GM19025 (cell line): Measurements from ENCODE around the gene TMED3.

Experiments used
- ATAC-seq: cut with Tn5 transposase; IDR thresholded peaks from one replicate; pipeline ENCODE4 v1.9.1; 2021; ENCODE audit warnings: mild to moderate bottlenecking, low read depth, moderate library complexity; ENCODE audit not compliant: unreplicated experiment

The TMED3 gene

DNA sequence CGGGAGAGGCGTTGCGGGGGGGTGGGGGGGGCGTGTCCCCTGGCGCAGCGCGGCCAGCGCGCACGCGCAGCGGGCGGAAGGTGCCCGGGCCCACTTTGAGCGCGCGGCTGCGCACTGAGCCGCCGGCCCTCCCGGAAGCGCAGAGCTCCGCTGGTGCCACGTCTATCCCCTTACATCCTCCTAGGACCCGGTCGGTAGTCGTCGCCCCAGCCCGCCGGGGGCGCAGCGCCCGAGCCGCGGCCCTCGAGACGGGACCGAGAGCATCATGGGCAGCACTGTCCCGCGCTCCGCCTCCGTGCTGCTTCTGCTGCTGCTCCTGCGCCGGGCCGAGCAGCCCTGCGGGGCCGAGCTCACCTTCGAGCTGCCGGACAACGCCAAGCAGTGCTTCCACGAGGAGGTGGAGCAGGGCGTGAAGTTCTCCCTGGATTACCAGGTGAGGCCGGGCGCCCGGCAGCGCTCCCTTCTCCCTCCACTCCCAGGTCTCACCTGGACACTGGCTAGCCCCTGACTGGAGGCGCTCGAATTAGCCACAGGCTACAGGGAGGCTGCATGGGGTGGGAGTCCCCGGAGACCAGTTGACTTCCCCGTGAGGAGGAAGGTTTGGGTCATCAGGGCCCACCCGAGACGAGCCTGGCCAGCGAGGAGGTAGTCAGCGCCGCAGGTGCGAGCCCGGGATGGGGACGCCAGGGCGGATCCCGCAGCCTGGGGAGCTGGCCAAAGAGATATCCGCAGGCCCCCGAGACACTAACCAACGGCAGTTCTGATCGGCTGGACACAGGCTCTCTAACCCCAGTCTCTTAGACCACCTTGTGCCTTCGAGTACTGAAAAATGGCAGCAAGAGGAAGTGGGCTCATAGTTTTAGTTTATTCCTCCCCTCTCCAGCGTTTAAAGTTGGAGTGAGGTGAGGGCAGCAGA lies at the start of gene TMED3:
Gene TMED3 (plus strand): TSS at position 128 of the 916 bp plus-strand sequence. CDS start 138 bp downstream, at position 266.
- peak; percentile 90 for ATAC-seq

DNA sequence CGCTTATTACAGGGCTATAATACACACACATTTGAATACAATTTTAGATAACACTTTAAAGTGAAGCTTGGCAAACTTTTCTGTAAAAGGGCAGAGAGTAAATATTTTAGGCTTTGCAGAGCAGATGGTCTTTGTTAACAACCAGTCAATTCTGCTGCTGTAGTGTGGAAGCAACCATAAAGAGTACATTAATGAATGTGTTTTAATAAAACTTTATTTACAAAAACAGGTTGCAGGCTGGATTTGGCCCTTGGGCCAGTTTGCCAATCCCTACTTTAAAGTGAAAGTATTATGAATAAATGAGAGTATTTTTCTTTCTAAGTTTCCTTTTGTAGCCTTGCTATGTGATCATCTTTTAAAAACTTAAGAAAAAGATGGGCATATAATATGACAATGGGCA lies 49.1 kb upstream of the TMED3 start:
- no peak for ATAC-seq

DNA sequence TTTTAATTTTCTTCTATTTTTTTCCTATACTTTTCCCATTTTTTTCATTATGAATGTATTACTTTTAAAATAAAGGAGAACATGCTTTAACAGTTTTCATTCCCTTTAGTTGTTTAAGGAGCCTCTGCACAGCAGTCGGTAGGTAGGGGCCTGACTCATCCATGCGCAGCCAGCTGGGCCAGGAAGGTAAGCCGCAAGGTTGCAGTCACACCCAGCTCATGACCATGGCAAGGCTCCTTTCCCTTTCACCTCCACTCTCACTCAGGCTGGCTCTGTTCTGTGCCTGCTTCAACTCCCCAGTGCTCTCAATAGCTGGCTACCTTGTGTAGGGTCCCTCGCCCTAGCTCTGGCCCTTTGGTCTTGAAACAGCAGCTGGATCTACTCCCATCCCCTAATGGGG lies 45.7 kb upstream of the TMED3 start:
- ATAC-seq, result no peak

DNA sequence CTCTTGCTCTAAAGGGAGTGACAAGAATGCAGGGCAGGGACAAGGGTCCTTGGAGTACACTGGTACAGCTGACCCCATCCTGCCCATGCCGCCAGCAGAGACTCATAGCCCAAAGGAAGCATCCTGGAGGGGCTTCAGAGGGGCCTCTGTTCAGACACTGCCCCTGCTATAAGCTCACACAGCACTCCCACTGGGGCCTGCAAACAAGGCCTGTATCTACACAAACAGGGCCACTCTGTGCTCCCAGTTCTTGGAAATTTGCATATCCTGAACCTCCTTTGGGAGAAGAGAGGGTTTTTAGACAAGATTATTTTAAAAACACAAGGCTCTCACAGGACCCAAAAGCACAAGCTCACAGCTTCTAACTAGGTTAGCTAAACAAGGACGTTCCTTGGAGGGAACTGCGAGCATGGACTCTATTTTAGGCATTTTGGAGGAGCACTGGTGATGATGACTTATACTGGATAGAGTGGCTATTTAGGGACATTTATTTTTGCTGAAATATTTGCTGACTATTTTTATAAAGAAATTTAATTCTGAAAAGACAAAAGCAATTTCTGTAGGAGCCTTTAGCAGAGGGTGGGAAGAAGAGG lies 44.8 kb upstream of the TMED3 start:
- ATAC-seq, result no peak

DNA sequence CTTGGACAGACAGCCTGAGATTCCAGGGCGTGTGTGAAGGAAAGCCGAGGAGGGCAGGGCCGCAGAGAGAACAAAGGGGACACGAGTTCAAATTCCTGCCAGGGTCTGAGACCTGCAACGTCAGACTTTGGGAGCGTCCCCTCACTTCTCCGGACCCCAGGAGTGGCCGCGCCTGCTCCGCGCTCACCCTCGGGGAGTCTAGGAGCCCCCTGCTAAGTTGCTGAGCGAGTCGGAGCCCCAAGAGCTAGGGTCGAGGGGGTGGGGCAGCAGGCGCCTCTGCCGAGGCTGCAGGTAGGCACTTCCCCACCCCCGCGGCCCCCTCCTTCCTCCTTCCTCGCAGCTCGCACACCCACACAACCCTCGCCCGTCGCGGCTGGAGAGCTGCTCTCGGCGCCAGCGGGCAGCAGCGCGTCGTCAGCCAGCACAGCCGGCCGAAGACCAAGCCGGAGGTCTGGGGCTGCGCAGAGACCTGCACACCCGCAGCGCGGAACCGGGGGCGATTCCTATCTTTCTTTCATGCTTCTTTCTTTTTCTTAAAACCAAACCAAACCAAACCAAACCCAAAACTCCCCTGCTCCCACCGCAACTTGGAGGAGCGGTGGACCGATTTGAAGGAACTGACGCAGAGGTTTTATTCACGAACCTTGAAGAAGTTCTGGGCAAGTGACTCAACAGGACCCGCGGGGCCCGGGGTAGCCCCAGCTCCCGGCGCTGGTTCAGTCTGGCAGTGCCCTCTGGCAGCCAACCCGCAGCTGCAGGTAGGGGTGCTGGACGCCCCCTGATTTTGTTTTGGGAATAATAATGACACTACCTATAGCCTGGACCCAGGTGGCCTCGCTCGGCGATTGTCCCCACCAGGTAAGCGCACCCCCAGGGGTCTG lies 28.3 kb upstream of the TMED3 start, which contains the start of gene ANKRD34C:
Gene ANKRD34C (plus strand): TSS at position 352 of the 881 bp plus-strand sequence. CDS start 10,563 bp downstream, outside the sequence.
- no peak for ATAC-seq

DNA sequence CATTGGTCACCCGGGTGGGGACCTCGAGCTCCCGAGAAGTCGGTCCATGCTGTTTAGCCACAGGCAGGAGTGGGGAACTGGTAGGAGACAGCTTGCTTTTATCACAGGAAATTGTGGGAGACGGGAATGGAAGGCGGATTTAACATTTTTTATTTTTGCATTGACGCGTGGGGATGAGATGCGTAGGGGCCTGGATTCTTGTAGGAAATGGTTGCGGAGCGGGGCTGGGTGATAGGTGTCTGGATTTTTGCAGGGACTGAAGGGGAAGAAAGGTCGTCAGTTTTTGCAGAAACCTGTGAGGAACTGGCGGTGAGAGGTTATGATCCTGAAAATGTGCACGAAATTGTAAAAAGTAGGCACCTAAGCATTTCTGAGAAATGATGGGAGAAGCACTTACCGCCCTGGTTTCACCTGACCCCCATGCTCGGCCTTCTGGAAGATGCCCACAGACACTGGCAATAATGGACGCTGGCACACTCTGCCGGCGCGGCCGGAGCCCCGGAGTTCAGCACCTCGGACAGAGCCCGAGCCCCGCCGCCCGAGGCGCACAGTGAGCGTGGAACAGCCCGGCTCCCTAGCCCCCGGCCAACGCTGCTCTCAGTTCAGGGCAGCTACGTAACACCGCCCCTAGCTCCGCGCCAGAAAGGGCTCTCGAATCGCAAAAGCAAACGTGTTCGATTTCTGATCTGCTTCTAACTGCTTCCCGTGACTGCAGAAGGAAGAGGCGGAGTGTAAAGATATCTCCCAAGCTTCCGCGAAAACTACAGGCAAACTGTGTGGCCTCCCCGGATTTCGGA lies 27.5 kb upstream of the TMED3 start:
- ATAC-seq, result no peak

DNA sequence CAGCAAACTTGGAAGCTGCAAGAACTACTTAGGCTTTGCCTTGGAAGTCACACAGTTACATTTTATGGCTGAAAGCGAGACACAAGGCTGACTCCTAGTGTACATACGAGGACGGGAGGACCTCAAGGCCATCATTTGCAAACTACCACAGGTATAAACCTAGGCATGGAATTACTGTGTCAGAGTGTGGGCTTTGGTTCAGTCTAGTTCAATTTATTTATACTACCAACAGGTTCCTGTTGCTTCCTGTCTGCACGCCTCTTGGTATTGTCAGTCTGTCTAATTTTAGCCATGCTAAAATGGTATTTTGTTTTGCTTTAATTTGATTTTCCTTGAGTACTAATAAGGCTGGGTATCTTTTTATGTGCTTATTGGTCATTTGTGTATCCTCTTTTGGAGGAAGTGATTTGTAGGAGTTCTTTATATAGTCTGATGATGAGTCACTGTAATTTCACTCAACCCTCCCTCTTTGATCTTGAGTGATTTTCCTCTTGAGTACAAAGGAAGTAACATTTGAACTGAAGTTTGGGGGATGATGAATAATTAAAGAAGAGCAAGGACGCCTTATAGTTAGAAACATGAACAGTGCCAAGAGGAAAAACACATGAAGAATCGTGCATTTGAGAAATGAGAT lies 20.2 kb upstream of the TMED3 start:
- ATAC-seq, result no peak

DNA sequence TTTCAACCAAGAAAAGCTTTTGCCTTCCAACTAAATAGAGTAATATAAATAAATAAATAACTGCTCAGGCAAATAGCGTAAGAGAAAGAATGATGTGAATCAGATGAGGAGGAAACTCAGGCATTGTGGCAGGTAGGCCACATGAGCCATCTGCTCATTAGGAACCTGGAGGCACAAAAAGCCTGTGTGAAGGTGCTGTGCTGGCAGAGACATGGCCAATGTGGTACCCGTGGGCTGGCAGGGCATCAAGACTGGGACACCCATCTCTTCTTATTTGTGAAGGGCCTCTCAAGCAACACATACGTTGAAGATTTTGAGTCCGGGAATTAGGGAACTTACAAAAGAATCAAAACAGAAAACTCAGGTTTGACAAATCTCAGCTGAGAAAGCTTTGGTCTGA lies 18.9 kb upstream of the TMED3 start:
- no peak for ATAC-seq

DNA sequence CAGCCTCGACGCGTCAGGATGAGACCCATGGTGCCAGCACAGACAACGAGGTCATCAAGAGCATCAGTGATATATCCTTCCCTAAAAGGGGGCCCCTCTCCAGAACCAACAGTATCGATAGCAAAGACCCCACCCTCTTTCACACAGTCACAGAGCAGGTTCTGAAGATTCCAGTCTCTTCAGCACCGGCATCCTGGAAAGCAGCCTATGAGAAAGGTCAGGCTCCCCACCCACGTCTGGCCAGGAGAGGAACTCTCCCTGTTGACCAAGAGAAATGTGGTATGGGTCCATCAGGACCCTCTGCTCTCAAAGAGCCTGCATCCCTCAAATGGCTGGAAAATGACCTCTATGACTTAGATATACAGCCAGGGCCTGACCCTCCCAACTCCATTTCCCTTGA lies 16.8 kb upstream of the TMED3 start:
- no peak for ATAC-seq

DNA sequence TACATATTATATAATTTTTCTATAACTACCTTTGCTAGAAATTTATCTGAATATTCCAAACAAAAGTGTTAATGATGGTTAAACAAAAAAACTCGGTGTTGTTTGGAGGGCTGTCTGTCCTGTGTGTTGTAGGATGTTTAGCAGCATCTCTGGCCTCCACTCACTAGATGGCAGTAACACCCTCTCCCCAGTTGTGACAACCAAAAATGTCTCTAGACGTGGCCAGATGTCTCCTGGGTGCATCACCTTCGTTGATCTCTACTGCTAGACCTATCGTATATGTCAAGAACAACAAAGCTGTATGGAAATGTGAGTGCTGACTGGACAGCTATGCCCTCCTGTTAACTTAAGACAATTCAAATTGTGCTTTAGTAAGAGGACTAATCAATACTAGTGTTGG lies 14.3 kb upstream of the TMED3 start:
- no peak for ATAC-seq

DNA sequence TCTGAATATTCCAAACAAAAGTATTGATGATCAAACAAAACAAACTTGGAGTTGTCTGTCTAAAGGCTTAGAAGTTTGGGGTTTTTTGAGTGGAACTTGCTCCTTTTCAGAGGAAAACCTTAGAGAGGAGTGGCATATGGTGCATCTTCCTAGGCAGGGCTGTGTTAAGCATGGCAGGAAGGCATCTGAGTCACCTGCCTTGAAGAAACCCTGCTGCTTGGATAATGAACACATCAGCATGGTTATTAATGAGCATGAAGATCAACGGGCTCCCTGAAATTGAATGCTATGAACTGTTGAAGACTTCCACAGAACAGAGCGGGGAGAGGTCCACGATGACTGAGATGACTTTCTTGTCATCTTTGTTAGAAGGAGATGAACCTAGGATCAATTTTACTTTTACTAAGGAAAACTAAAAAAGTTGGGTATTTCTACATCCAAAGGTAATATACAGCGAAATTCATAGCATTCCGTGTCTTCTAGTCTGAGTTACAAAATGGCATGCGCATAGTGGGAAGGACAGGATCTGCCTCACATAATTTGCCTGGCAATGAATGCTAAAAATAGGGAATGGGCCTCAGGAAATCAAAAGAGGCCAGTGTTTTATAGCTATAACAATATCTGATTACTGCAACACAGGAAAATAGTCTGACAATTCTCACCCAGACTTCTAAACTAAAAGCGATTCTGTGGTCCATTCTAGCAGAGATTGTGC lies 11.6 kb upstream of the TMED3 start:
- ATAC-seq, result no peak

DNA sequence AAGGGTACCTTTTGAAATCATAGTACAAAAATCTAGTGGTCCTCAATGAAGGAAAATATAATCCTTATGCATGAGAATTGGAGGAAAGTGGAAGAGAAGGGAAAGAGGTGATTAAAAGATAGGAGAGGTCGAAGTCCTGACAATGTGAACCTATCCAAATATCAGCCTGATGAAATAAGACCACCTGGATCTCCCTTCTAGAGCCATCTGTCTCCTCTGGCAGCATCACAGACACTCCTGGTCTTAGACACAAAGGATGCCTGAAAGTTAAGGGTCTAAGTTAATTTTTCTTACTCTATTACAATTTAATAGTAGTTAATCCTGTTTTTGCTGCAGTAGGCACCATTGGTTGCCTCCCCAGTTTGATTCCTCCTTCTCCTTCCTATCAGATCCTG lies 11.1 kb upstream of the TMED3 start:
- ATAC-seq, result no peak

DNA sequence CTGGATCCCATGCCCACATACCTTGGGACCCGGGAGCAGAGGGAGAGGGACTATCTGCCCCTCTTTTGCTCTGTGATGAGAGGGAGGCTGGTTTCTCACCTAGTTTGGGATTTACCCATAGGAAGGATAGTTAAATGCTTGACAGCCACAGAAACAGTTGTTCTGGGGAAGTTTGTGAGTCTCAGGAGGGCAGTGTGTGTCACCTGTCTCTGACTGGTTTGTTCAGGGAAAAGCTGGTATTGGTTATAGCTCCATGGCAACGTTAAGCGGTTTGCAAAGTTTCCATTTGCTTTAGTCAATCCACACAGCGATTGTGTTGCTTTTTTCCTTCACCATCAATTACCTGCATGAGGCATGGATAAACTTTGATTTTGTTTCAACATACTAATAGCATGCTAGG lies 3.7 kb upstream of the TMED3 start:
- no peak for ATAC-seq

DNA sequence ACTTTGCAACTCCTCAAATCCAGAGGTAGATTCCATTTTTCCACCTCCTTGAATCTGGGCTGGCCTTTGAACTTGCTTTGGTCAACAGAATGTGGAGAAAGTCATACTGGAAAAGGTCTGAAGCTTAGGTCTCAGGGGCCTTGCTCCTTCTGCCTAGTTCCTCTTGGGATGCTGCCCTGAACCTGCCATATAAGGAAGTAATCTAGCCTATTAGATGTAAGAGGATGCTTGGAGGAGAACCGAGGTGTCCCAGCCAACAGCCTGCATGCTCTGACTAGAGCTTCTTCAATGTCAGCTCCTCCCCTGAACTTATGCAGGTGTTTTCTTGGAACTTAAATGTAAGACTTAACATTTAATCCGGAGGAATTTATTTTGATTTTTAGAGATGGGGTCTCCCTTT lies 2.0 kb upstream of the TMED3 start:
- ATAC-seq, result no peak

DNA sequence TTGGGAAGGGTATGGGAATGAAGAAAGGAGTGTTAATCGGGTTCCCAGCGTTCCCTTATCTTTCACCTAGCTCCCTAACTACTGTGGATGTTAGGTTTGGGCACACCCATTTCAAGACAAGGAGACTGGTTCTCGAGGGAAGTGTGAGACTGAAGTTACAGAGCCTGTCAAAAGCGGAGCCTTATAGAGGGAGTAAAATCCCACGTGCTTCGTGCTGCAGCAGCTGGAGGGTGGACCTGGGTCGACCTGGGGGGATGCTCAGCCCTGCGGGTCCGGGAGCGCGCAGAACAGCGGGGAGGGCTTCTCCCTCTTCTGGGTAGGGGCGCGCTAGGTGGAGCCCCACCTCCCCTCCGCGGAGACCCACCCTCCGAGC lies 314 bp upstream of the TMED3 start:
- ATAC-seq, result peak; percentile 17

DNA sequence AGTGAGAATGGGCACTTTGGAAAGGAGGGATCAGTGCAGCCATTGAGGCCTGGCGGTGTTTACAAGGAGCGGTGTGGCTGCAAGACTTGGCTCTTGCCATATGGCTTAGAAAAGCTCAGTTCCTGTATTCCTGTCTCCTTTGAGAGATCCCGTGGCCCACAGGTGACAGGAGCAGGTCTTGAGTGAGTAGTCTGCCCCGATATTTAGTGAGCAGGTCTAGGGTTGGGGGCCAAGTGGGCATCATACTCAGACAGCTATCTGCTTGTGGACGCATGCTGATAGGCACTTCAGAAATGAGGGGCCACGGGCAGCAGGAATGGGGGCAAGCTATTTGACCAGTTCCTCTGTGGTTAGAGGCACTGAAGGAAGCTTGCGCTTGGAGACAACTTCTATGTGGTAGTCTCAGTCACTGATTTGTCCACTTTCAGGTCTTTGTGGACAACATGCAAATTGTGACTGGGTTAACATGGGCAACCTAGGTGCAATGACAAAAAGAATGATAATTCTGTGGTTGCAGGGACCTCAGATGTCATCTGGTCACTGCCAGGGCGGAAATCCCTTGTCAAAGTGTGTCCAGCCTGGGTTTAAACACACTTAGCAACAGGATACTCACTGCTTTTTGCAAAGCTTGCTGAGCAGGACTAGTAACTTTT lies 1.1 kb downstream of the TMED3 start:
- ATAC-seq, result no peak

DNA sequence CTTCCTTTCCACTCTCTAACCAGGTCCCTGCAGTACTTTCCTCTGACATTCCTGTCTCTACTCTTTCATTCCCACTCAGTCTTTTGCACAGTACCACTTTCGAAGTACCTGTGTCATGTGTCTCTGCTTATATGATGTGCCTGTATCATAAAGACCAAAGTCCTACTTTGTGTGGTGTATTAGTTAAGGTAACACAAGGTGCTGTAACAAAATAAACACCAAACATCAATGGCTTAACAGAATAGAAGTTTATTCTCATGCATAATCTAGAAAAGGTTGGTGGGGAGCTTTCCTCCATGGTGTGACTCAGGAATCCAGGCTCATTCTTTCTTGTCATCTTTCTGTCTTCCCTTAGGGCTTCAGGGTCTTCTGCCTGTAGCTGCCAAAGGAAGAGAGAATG lies 3.3 kb downstream of the TMED3 start:
- no peak for ATAC-seq

DNA sequence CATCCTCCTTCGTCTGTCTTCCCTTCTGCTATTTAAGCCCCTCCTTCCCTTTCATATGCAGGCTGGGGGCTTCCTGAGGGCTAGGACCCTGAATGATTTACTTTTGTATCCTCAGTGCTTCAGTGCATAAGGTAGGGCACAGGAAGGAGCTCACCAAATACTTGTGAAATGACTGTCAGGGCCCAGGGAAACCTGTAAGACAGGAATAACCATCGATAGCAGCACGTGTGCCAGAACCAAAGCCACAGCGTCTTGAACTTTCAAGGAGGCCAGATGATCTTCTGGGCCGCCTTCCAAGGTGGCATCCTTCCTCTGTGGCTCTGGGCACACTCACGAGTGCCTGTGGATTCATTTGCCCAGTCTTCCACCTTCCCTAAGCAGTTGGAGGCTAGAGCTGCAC lies 3.9 kb downstream of the TMED3 start:
- no peak for ATAC-seq
